ENCODE results near the gene CD244.

- no peak for TF ChIP-seq CTCF (IDR thresholded peaks at IDR 0.05)
- no peak for TF ChIP-seq POLR2AphosphoS5 (IDR thresholded peaks at IDR 0.05)
- TF ChIP-seq POLR2A (IDR thresholded peaks at IDR 0.05) = no peak
Observed at GRCh38 chr1:160841079-160841478, 21.6 kb downstream of the CD244 start.
